ENCODE results near the gene GOLM1. TPM values are rescaled to one million over a fixed set of nuclear protein-coding genes. Genes with fewer than 3 reads are reported as not detected.
"Not testable (repeated sequence)": the region's sequence is repeated elsewhere in the genome, so short reads cannot be mapped to it uniquely, and the experiment has no call there.

Gene GOLM1, protein sequence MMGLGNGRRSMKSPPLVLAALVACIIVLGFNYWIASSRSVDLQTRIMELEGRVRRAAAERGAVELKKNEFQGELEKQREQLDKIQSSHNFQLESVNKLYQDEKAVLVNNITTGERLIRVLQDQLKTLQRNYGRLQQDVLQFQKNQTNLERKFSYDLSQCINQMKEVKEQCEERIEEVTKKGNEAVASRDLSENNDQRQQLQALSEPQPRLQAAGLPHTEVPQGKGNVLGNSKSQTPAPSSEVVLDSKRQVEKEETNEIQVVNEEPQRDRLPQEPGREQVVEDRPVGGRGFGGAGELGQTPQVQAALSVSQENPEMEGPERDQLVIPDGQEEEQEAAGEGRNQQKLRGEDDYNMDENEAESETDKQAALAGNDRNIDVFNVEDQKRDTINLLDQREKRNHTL
- total RNA-seq (2021), result 71.0 and 71.6 TPM in 2 replicates
- long read RNA-seq, transcript GOLM1-203 (10 exons, 3,046 nt), result minor isoform, 25 of 128 reads
- long read RNA-seq, transcript GOLM1-202 (10 exons, 3,022 nt), result major isoform, 77 of 128 reads
- long read RNA-seq, partial matches to known transcripts, result 11 of 128 reads
- long read RNA-seq, other reads (novel, unspliced or antisense), result 15 of 128 reads

DNA sequence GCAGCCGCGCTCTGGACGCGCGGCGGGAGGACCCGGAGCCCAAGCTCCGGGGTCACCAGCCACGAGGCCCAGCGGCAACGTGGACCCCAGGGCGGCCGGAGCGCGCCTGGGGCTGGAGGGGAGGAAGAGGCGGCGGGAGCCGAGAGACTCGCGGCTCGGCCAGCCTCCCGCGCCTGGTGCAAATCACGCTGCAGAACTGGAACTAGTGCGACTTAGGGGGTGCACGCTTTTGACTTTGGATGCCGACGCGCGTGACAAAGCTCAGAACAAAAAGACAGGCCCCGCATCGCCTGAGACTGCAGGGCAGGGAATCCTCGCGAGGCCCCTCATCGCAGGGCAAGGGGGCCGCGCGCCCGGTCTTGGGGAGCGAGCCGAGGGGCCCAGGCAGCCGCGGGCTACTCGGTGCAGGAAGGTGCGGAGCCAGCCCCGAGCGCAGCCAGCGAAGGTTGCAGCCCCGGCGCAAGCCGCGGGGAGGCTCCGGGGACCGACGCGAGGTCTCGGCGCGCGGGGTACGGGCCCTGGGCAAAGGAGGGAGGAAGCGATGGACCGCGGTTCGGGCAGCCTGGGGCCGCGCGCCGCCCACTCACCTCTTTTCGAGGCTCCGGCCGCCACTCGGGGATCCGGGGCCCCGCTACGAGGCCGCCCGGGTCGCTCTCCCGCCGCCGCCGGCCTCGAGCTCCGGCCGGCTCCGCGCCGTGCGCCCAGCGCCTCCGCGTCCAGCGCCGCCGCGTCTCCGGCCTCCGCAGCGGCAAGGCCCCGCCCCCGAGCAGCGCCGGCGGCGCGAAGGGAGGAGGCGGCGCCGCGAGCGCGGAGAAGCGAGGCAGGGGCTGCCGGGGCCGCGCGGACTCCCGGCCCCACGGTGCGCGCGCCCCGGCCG, at the start of gene GOLM1:
GOLM1 (minus strand) TSS at position 735 of the 877 bp plus-strand sequence. CDS start 20,238 bp downstream, outside the sequence.
- Histone ChIP-seq H4K8ac (replicated peaks; ENCODE audit: insufficient read length, low read depth, low read length) (no peak within 1 kb of the TSS), H4K91ac (ENCODE audit: insufficient read length, low read depth, low read length) (no peak within 1 kb of the TSS), H3K27me3 (ENCODE audit: insufficient read depth, low read length) (peaks cover 3% of the 10 kb centered on the region; the same call in 1 of the 2 replicates), H2BK20ac (ENCODE audit: low read depth, low read length, poor library complexity, severe bottlenecking) (no peak within 1 kb of the TSS), H3K79me1 (ENCODE audit: insufficient read depth, low read depth, low read length, poor library complexity, severe bottlenecking) (no peaks in the 10 kb centered on the region), H2AFZ (ENCODE audit: low read length) (peak within 1 kb of the TSS; percentile 3), H2AK5ac (ENCODE audit: insufficient read length, low read length) (no peak within 1 kb of the TSS), H3K23ac (ENCODE audit: insufficient read length, low read depth, low read length) (no peak within 1 kb of the TSS), H3T11ph (ENCODE audit: low read length) (no peak within 1 kb of the TSS), H3K4me1 (ENCODE audit: insufficient read depth, low read length) (no peaks in the 10 kb centered on the region; the same call in 1 of the 2 replicates), H2BK120ac (ENCODE audit: low read depth, low read length, poor library complexity, severe bottlenecking) (no peak within 1 kb of the TSS), H2BK12ac (ENCODE audit: insufficient read length, low read depth, low read length) (no peak within 1 kb of the TSS), H3K56ac (ENCODE audit: insufficient read length, low read depth, low read length) (no peak within 1 kb of the TSS), H3K9ac (ENCODE audit: extremely low read depth, insufficient read length, low read length) (peak within 1 kb of the TSS; percentile 54), H4K5ac (ENCODE audit: insufficient read length, low read depth, low read length) (no peak within 1 kb of the TSS), H3K4me2 (ENCODE audit: insufficient read depth, insufficient read length, low read length) (peak within 1 kb of the TSS; percentile 78), H3K27ac (ENCODE audit: insufficient read length, low read depth, low read length) (no peak within 1 kb of the TSS), H2BK15ac (ENCODE audit: low read depth, low read length) (no peak within 1 kb of the TSS), H3K18ac (ENCODE audit: insufficient read length, low read depth, low read length) (peak within 1 kb of the TSS; percentile 80), H4K20me1 (ENCODE audit: control insufficient read depth, insufficient read depth, insufficient read length) (peaks cover 2% of the 10 kb centered on the region), H3K4ac (ENCODE audit: low read depth, low read length) (no peak within 1 kb of the TSS; the same call in 1 of the 2 replicates), H3K9me3 (ENCODE audit: control insufficient read depth, low read depth, low read length) (no peaks in the 10 kb centered on the region), H2BK5ac (ENCODE audit: insufficient read length, low read length) (no peak within 1 kb of the TSS), H3K23me2 (ENCODE audit: insufficient read length, low read depth, low read length, poor library complexity, severe bottlenecking) (peaks cover 13% of the 10 kb centered on the region), H3K79me2 (ENCODE audit: insufficient read depth, low read length) (peaks cover 6% of the 10 kb centered on the region; the same call in 1 of the 2 replicates), H3K14ac (ENCODE audit: insufficient read depth, low read length) (peak within 1 kb of the TSS; percentile 92)
- no CpG with 5 or more reads among the region's 125 CpGs for WGBS (ENCODE audit: extremely low coverage, insufficient read length, low lambda C conversion rate)
- peak; percentile 34; the same call in 1 of the 3 replicates for TF ChIP-seq CTCF (conservative IDR thresholded peaks at IDR 0.05)
- Mint-ChIP-seq H3K4me1 (peaks cover 35 to 41% of the 10 kb centered on the region in 2 experiments), H3K27ac (peak within 1 kb of the TSS in 1 of 3 experiments; percentile 84; a peak in 1 of 7 replicates), H3K27me3 (ENCODE audit: low read depth) (peaks cover 37% of the 10 kb centered on the region), H3K9me3 (no peaks in the 10 kb centered on the region), H3K4me3 (peak within 1 kb of the TSS; percentile 75 to 89), H3K36me3 (ENCODE audit: insufficient read depth in 1 of 3, low read depth in 3 of 3) (0 out of 7 replicates have a peak, but pooled peaks cover 0 to 4% (median 0%) of the 10 kb centered on the region in 3 experiments)
- DNase-seq, result peak; percentile 44

GRCh38 chr9:86146671-86147070, 47.3 kb upstream of the GOLM1 start:
- H2BK12ac ChIP-seq (ENCODE audit: insufficient read length, low read depth, low read length); H3K9ac ChIP-seq (ENCODE audit: extremely low read depth, insufficient read length, low read length); H3K9me3 ChIP-seq (ENCODE audit: control insufficient read depth, low read depth, low read length); H3K4ac ChIP-seq (ENCODE audit: low read depth, low read length); H2AK5ac ChIP-seq (ENCODE audit: insufficient read length, low read length); H3K27ac ChIP-seq (ENCODE audit: insufficient read length, low read depth, low read length); H4K20me1 ChIP-seq (ENCODE audit: control insufficient read depth, insufficient read depth, insufficient read length); H2BK20ac ChIP-seq (ENCODE audit: low read depth, low read length, poor library complexity, severe bottlenecking); H2AFZ ChIP-seq (ENCODE audit: low read length); H3K4me3 Mint-ChIP-seq; H2BK120ac ChIP-seq (ENCODE audit: low read depth, low read length, poor library complexity, severe bottlenecking); DNase-seq; H4K5ac ChIP-seq (ENCODE audit: insufficient read length, low read depth, low read length); H3K79me2 ChIP-seq (ENCODE audit: insufficient read depth, low read length); H2BK5ac ChIP-seq (ENCODE audit: insufficient read length, low read length); H3T11ph ChIP-seq (ENCODE audit: low read length); H3K27me3 ChIP-seq (ENCODE audit: insufficient read depth, low read length); H3K23ac ChIP-seq (ENCODE audit: insufficient read length, low read depth, low read length); H3K56ac ChIP-seq (ENCODE audit: insufficient read length, low read depth, low read length); H3K27ac Mint-ChIP-seq; H3K23me2 ChIP-seq (ENCODE audit: insufficient read length, low read depth, low read length, poor library complexity, severe bottlenecking); H3K27me3 Mint-ChIP-seq (ENCODE audit: low read depth); H2BK15ac ChIP-seq (ENCODE audit: low read depth, low read length); H3K4me1 ChIP-seq (ENCODE audit: insufficient read depth, low read length); H4K91ac ChIP-seq (ENCODE audit: insufficient read length, low read depth, low read length); H3K79me1 ChIP-seq (ENCODE audit: insufficient read depth, low read depth, low read length, poor library complexity, severe bottlenecking); H3K4me1 Mint-ChIP-seq; H4K8ac ChIP-seq (replicated peaks; ENCODE audit: insufficient read length, low read depth, low read length); H3K4me2 ChIP-seq (ENCODE audit: insufficient read depth, insufficient read length, low read length); H3K14ac ChIP-seq (ENCODE audit: insufficient read depth, low read length); H3K18ac ChIP-seq (ENCODE audit: insufficient read length, low read depth, low read length): not testable (repeated sequence)
- H3K36me3 Mint-ChIP-seq (ENCODE audit: insufficient read depth in 1 of 3, low read depth in 3 of 3), result peaks cover 10 to 24% (median 15%) of the 10 kb centered on the region in 3 experiments; a peak in 6 of 7 replicates
- WGBS (ENCODE audit: extremely low coverage, insufficient read length, low lambda C conversion rate), result no CpG with 5 or more reads among the region's 4 CpGs
- H3K9me3 Mint-ChIP-seq, result peaks cover 21% of the 10 kb centered on the region in 2 experiments

Data from H9 (cell line).